GM23338 (cell line): ENCODE results near the gene FNDC4. TPM values are rescaled to one million over a fixed set of nuclear protein-coding genes. Genes with fewer than 3 reads are reported as not detected.

Experiments
- ATAC-seq: fragments of 200-7000 bp; cut with Tn5 transposase; 3 replicates; pipeline ENCODE4 v1.9.1; 2020
- DNase-seq: peaks from one replicate; pipeline ENCODE4 v3.0.0-alpha.2; 2015; ENCODE audit warnings: low spot score
- H2AFZ ChIP-seq: fragments of 200-600 bp; sonication (generic); 2 replicates; pipeline ENCODE4 v1.8.0; 2016; ENCODE audit warnings: antibody characterized with exemption, mild to moderate bottlenecking, moderate library complexity
- H3F3A ChIP-seq: fragments of 200-600 bp; sonication (generic); replicated peaks from 2 replicates; pipeline ENCODE4 v1.8.0; 2017; ENCODE audit warnings: antibody characterized with exemption, mixed run types, low read depth
- H3K27ac ChIP-seq: fragments of 200-600 bp; sonication (generic); 2 replicates; pipeline ENCODE4 v1.6.1; 2016; ENCODE audit warnings: low read depth
- H3K27me3 ChIP-seq: fragments of 200-600 bp; sonication (generic); 2 replicates; pipeline ENCODE4 v1.8.0; 2016; ENCODE audit warnings: mild to moderate bottlenecking, mixed run types, moderate library complexity; ENCODE audit not compliant: insufficient read depth
- H3K36me3 ChIP-seq: fragments of 200-600 bp; sonication (generic); 2 replicates; pipeline ENCODE4 v1.8.0; 2016; ENCODE audit warnings: mild to moderate bottlenecking; ENCODE audit not compliant: insufficient read depth
- H3K4me1 ChIP-seq: fragments of 200-600 bp; sonication (generic); 2 replicates; pipeline ENCODE4 v1.8.0; 2016; ENCODE audit warnings: mild to moderate bottlenecking, moderate library complexity; ENCODE audit not compliant: insufficient read depth
- H3K4me2 ChIP-seq: fragments of 200-600 bp; sonication (generic); 2 replicates; pipeline ENCODE4 v1.7.1; 2017; ENCODE audit warnings: mixed run types
- H3K4me3 ChIP-seq: fragments of 200-600 bp; sonication (generic); 2 replicates; pipeline ENCODE4 v1.6.1; 2016; ENCODE audit warnings: mixed run types
- H3K79me2 ChIP-seq: fragments of 200-600 bp; sonication (generic); replicated peaks from 2 replicates; pipeline ENCODE4 v1.8.0; 2017; ENCODE audit warnings: mild to moderate bottlenecking; ENCODE audit not compliant: insufficient read depth
- H3K9me2 ChIP-seq: fragments of 200-600 bp; sonication (generic); 2 replicates; pipeline ENCODE4 v1.8.0; 2017; ENCODE audit not compliant: insufficient read depth
- H4K20me1 ChIP-seq: fragments of 200-600 bp; sonication (generic); replicated peaks from 2 replicates; pipeline ENCODE4 v1.8.0; 2017; ENCODE audit warnings: mild to moderate bottlenecking; ENCODE audit not compliant: insufficient read depth
- H3K27ac Mint-ChIP-seq: 2 replicates; pipeline ENCODE4 v1.8.0; 2020; ENCODE audit warnings: inconsistent platforms, mild to moderate bottlenecking, moderate library complexity, mixed read lengths
- H3K27me3 Mint-ChIP-seq: 3 replicates; pipeline ENCODE4 v1.8.0; 2022; ENCODE audit warnings: low read depth, mild to moderate bottlenecking, moderate library complexity, mixed read lengths, inconsistent platforms; ENCODE audit not compliant: insufficient read depth, poor library complexity
- H3K36me3 Mint-ChIP-seq: 3 replicates; pipeline ENCODE4 v1.8.0; 2021; ENCODE audit warnings: low read depth, mild to moderate bottlenecking, inconsistent platforms, moderate library complexity, mixed read lengths
- H3K4me1 Mint-ChIP-seq: 3 replicates; pipeline ENCODE4 v1.8.0; 2020; ENCODE audit warnings: mild to moderate bottlenecking, inconsistent platforms, mixed read lengths
- H3K4me3 Mint-ChIP-seq: 3 replicates; pipeline ENCODE4 v1.8.0; 2021; ENCODE audit warnings: moderate library complexity, mild to moderate bottlenecking, inconsistent platforms, mixed read lengths
- H3K9me3 Mint-ChIP-seq: 3 replicates; pipeline ENCODE4 v1.8.0; 2020; ENCODE audit warnings: moderate library complexity, mild to moderate bottlenecking, inconsistent platforms, mixed read lengths
- CREB1 ChIP-seq: fragments of 250-450 bp; sonication (Bioruptor Pico); IDR thresholded peaks from 2 replicates; pipeline ENCODE4 v1.5.0; 2020; ENCODE audit warnings: low read depth, mild to moderate bottlenecking, moderate library complexity
- EZH2 ChIP-seq: fragments of 200-600 bp; sonication (generic); IDR thresholded peaks from one replicate; pipeline ENCODE4 v1.8.0; 2017; ENCODE audit warnings: antibody characterized with exemption, mild to moderate bottlenecking, low read depth; ENCODE audit not compliant: unreplicated experiment
- EZH2phosphoT487 ChIP-seq: fragments of 200-600 bp; sonication (generic); IDR thresholded peaks from one replicate; pipeline ENCODE4 v1.8.1; 2018; ENCODE audit warnings: antibody characterized with exemption; ENCODE audit not compliant: unreplicated experiment
- JUNB ChIP-seq: IDR thresholded peaks from one replicate; pipeline ENCODE4 v1.6.1; 2016; ENCODE audit warnings: antibody characterized with exemption; ENCODE audit not compliant: unreplicated experiment
- NANOG ChIP-seq: IDR thresholded peaks from 2 replicates; pipeline ENCODE4 v1.6.1; 2016; ENCODE audit warnings: antibody characterized with exemption, borderline replicate concordance
- POLR2AphosphoS5 ChIP-seq: IDR thresholded peaks from 2 replicates; pipeline ENCODE4 v1.6.1; 2016; ENCODE audit warnings: antibody characterized with exemption, low read depth
- STAT1 ChIP-seq: IDR thresholded peaks from one replicate; pipeline ENCODE4 v1.6.1; 2016; ENCODE audit warnings: antibody characterized with exemption; ENCODE audit not compliant: unreplicated experiment
- ZNF114 ChIP-seq: fragments of 250-450 bp; sonication (Bioruptor Pico); IDR thresholded peaks from 2 replicates; pipeline ENCODE4 v1.5.0; 2020; ENCODE audit warnings: mild to moderate bottlenecking, moderate library complexity
- ZNF331 ChIP-seq: fragments of 250-450 bp; sonication (Bioruptor Pico); IDR thresholded peaks from 2 replicates; pipeline ENCODE4 v1.5.0; 2020; ENCODE audit warnings: low read depth, mild to moderate bottlenecking, moderate library complexity
- polyA plus RNA-seq: library from polyadenylated mRNA; unstranded; fragments of >200 nt; fragmentation: Nextera tagmentation; extraction: Ambion mirVana; gene quantifications from 2 replicates; pipeline ENCODE4 v1.2.1, GENCODE V29; 2016
- total RNA-seq: library from RNA; depleted of rRNA; stranded (reverse); fragments of >200 nt; shearing (Covaris generic); gene quantifications from 2 replicates; pipeline ENCODE4 v1.2.3, GENCODE V29; 2014
- TF ChIP-seq, protein P1 (sequence below), 2 experiments: fragments of 200-600 bp in 1 of 2; sonication (generic) in 1 of 2; conservative IDR thresholded peaks; 2 replicates each; pipeline versions ENCODE4 v1.5.1 to v1.6.1; 2016 to 2017; ENCODE audit warnings: antibody characterized with exemption in 2 of 2, low read depth in 2 of 2, mild to moderate bottlenecking in 2 of 2, moderate library complexity in 1 of 2
- TF ChIP-seq, protein P2 (sequence below): IDR thresholded peaks from one replicate; pipeline ENCODE4 v1.6.1; 2018; ENCODE audit warnings: antibody characterized with exemption; ENCODE audit not compliant: unreplicated experiment
- TF ChIP-seq, protein P3 (sequence below): IDR thresholded peaks from 2 replicates; pipeline ENCODE4 v1.6.1; 2016; ENCODE audit warnings: antibody characterized with exemption
- TF ChIP-seq, protein P4 (sequence below): fragments of 250-450 bp; sonication (Bioruptor Pico); IDR thresholded peaks from 2 replicates; pipeline ENCODE4 v1.5.0; 2020; ENCODE audit warnings: mild to moderate bottlenecking, moderate library complexity

The FNDC4 gene
- total and polyA plus RNA-seq, 2 experiments from 2014 or later, result 5.9 to 13.3 TPM

DNA sequence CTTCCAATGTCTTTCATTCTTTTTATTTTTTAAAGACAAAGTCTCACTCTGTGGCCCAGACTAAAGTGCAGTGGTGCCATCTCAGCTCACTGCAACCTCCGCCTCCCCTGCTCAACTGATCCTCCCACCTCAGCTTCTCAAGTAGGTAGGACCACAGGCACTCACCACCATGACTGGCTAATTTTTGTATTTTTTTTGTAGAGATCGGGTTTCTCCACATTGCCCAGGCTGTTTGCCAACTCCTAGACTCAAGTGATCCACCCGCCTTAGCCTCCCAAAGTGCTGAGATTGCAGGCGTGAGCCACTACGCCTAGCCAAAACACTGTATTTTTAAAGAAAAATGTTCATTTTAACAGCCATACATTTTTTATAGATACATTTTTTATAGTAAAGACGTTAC is 14.3 kb upstream of the FNDC4 start:
- H3K4me1 ChIP-seq, result no peaks in the 10 kb centered on the region
- no peak for DNase-seq
- no peaks in the 10 kb centered on the region for H3K79me2 ChIP-seq
- no peaks in the 10 kb centered on the region for H4K20me1 ChIP-seq
- H3K4me1 Mint-ChIP-seq, result no peaks in the 10 kb centered on the region
- no peaks in the 10 kb centered on the region for H3K27me3 Mint-ChIP-seq
- no peak overlapping the region for H3K27ac ChIP-seq
- H2AFZ ChIP-seq, result peak overlapping the region; percentile 66; the same call in 1 of the 2 replicates
- TF ChIP-seq JUNB, result no peak
- TF ChIP-seq POLR2AphosphoS5, result no peak
- TF ChIP-seq, protein P1, sequence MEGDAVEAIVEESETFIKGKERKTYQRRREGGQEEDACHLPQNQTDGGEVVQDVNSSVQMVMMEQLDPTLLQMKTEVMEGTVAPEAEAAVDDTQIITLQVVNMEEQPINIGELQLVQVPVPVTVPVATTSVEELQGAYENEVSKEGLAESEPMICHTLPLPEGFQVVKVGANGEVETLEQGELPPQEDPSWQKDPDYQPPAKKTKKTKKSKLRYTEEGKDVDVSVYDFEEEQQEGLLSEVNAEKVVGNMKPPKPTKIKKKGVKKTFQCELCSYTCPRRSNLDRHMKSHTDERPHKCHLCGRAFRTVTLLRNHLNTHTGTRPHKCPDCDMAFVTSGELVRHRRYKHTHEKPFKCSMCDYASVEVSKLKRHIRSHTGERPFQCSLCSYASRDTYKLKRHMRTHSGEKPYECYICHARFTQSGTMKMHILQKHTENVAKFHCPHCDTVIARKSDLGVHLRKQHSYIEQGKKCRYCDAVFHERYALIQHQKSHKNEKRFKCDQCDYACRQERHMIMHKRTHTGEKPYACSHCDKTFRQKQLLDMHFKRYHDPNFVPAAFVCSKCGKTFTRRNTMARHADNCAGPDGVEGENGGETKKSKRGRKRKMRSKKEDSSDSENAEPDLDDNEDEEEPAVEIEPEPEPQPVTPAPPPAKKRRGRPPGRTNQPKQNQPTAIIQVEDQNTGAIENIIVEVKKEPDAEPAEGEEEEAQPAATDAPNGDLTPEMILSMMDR (conservative IDR thresholded peaks at IDR 0.05; ENCODE audit: low read depth in 2 of 2), result no peak
- TF ChIP-seq EZH2, result no peak
- no peak for TF ChIP-seq ZNF114 (CRISPR knock-in tag)
- TF ChIP-seq ZNF331 (CRISPR knock-in tag), result no peak
- TF ChIP-seq, protein P2, sequence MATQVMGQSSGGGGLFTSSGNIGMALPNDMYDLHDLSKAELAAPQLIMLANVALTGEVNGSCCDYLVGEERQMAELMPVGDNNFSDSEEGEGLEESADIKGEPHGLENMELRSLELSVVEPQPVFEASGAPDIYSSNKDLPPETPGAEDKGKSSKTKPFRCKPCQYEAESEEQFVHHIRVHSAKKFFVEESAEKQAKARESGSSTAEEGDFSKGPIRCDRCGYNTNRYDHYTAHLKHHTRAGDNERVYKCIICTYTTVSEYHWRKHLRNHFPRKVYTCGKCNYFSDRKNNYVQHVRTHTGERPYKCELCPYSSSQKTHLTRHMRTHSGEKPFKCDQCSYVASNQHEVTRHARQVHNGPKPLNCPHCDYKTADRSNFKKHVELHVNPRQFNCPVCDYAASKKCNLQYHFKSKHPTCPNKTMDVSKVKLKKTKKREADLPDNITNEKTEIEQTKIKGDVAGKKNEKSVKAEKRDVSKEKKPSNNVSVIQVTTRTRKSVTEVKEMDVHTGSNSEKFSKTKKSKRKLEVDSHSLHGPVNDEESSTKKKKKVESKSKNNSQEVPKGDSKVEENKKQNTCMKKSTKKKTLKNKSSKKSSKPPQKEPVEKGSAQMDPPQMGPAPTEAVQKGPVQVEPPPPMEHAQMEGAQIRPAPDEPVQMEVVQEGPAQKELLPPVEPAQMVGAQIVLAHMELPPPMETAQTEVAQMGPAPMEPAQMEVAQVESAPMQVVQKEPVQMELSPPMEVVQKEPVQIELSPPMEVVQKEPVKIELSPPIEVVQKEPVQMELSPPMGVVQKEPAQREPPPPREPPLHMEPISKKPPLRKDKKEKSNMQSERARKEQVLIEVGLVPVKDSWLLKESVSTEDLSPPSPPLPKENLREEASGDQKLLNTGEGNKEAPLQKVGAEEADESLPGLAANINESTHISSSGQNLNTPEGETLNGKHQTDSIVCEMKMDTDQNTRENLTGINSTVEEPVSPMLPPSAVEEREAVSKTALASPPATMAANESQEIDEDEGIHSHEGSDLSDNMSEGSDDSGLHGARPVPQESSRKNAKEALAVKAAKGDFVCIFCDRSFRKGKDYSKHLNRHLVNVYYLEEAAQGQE, result no peak
- TF ChIP-seq, protein P3, sequence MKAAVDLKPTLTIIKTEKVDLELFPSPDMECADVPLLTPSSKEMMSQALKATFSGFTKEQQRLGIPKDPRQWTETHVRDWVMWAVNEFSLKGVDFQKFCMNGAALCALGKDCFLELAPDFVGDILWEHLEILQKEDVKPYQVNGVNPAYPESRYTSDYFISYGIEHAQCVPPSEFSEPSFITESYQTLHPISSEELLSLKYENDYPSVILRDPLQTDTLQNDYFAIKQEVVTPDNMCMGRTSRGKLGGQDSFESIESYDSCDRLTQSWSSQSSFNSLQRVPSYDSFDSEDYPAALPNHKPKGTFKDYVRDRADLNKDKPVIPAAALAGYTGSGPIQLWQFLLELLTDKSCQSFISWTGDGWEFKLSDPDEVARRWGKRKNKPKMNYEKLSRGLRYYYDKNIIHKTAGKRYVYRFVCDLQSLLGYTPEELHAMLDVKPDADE, result no peak
- TF ChIP-seq, protein P4, sequence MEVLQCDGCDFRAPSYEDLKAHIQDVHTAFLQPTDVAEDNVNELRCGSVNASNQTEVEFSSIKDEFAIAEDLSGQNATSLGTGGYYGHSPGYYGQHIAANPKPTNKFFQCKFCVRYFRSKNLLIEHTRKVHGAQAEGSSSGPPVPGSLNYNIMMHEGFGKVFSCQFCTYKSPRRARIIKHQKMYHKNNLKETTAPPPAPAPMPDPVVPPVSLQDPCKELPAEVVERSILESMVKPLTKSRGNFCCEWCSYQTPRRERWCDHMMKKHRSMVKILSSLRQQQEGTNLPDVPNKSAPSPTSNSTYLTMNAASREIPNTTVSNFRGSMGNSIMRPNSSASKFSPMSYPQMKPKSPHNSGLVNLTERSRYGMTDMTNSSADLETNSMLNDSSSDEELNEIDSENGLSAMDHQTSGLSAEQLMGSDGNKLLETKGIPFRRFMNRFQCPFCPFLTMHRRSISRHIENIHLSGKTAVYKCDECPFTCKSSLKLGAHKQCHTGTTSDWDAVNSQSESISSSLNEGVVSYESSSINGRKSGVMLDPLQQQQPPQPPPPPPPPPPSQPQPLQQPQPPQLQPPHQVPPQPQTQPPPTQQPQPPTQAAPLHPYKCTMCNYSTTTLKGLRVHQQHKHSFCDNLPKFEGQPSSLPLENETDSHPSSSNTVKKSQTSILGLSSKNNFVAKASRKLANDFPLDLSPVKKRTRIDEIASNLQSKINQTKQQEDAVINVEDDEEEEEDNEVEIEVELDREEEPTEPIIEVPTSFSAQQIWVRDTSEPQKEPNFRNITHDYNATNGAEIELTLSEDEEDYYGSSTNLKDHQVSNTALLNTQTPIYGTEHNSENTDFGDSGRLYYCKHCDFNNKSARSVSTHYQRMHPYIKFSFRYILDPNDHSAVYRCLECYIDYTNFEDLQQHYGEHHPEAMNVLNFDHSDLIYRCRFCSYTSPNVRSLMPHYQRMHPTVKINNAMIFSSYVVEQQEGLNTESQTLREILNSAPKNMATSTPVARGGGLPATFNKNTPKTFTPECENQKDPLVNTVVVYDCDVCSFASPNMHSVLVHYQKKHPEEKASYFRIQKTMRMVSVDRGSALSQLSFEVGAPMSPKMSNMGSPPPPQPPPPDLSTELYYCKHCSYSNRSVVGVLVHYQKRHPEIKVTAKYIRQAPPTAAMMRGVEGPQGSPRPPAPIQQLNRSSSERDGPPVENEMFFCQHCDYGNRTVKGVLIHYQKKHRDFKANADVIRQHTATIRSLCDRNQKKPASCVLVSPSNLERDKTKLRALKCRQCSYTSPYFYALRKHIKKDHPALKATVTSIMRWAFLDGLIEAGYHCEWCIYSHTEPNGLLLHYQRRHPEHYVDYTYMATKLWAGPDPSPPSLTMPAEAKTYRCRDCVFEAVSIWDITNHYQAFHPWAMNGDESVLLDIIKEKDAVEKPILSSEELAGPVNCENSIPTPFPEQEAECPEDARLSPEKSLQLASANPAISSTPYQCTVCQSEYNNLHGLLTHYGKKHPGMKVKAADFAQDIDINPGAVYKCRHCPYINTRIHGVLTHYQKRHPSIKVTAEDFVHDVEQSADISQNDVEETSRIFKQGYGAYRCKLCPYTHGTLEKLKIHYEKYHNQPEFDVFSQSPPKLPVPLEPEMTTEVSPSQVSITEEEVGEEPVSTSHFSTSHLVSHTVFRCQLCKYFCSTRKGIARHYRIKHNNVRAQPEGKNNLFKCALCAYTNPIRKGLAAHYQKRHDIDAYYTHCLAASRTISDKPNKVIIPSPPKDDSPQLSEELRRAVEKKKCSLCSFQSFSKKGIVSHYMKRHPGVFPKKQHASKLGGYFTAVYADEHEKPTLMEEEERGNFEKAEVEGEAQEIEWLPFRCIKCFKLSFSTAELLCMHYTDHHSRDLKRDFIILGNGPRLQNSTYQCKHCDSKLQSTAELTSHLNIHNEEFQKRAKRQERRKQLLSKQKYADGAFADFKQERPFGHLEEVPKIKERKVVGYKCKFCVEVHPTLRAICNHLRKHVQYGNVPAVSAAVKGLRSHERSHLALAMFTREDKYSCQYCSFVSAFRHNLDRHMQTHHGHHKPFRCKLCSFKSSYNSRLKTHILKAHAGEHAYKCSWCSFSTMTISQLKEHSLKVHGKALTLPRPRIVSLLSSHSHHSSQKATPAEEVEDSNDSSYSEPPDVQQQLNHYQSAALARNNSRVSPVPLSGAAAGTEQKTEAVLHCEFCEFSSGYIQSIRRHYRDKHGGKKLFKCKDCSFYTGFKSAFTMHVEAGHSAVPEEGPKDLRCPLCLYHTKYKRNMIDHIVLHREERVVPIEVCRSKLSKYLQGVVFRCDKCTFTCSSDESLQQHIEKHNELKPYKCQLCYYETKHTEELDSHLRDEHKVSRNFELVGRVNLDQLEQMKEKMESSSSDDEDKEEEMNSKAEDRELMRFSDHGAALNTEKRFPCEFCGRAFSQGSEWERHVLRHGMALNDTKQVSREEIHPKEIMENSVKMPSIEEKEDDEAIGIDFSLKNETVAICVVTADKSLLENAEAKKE (CRISPR knock-in tag), result no peak
- TF ChIP-seq NANOG, result no peak
- no peak for TF ChIP-seq STAT1
- TF ChIP-seq CREB1 (CRISPR knock-in tag), result no peak
- TF ChIP-seq EZH2phosphoT487, result no peak
- H3K9me2 ChIP-seq, result no peaks in the 10 kb centered on the region
- H3F3A ChIP-seq, result no peaks in the 10 kb centered on the region
- H3K27ac Mint-ChIP-seq, result 0 out of 2 replicates have a peak overlapping the region, but pooled peaks have one; percentile 67
- no peaks in the 10 kb centered on the region for H3K36me3 Mint-ChIP-seq
- ATAC-seq, result no peak
- no peak overlapping the region for H3K4me3 Mint-ChIP-seq
- no peaks in the 10 kb centered on the region for H3K27me3 ChIP-seq
- H3K4me3 ChIP-seq, result no peak overlapping the region
- no peaks in the 10 kb centered on the region for H3K9me3 Mint-ChIP-seq
- no peak overlapping the region for H3K4me2 ChIP-seq
- no peaks in the 10 kb centered on the region for H3K36me3 ChIP-seq
